ENCODE data around the gene CORO2B. TPM values are rescaled to one million over a fixed set of nuclear protein-coding genes. Genes with fewer than 3 reads are reported as not detected.

Gene CORO2B
- total and polyA plus RNA-seq, 2 of the 4 experiments (the other 2 are of a cell fraction): 9.3 to 39.3 TPM

GRCh38 chr15:68550498-68551295 lies 28.1 kb upstream of the CORO2B start:
- H3K4ac ChIP-seq (ENCODE audit: low read depth, low read length): no peak overlapping the region
- H2BK20ac ChIP-seq (ENCODE audit: low read depth, low read length): peak overlapping the region; percentile 11; the same call in 1 of the 2 replicates
- no peak overlapping the region for H3K4me2 ChIP-seq (ENCODE audit: low read depth, low read length)
- H2AFZ ChIP-seq (replicated peaks; ENCODE audit: low read length, poor library complexity): peak overlapping the region; percentile 11
- H3K4me3 ChIP-seq (ENCODE audit: insufficient read depth, low read depth, low read length): no peak overlapping the region
- peak overlapping the region; percentile 46 for H2BK120ac ChIP-seq (ENCODE audit: low read depth, low read length)
- H3K9ac ChIP-seq (ENCODE audit: low read depth, low read length): no peak overlapping the region
- in situ Hi-C loops (cut with MboI; ENCODE audit: low sequenced_read_pairs): loop anchor here (5.0 kb wide), 3 partner anchors 248 to 372 kb away; no protein-coding TSS in a partner anchor
- ChIA-PET POLR2A (ENCODE audit: unreplicated experiment) (interaction anchor here (0.6 kb wide), 1 partner anchor 9 kb away, joined by 3 read pairs; no protein-coding TSS in a partner anchor), CTCF (interaction anchor here (0.7 to 2.0 kb wide), 16 partner anchors 10 to 374 kb away, joined by 3 to 10 read pairs (median 4); no protein-coding TSS in a partner anchor)
- H3K56ac ChIP-seq (ENCODE audit: extremely low read depth, insufficient read depth, low read length): no peak overlapping the region
- no peaks in the 10 kb centered on the region for H4K20me1 ChIP-seq (ENCODE audit: insufficient read depth, low read length)
- ATAC-seq (ENCODE audit: low read depth) (peak; percentile 67), DNase-seq (peak; percentile 44)
- H4K91ac ChIP-seq (ENCODE audit: insufficient read depth, low read depth, low read length): no peak overlapping the region
- peak overlapping the region; percentile 5 for H2AK9ac ChIP-seq (replicated peaks; ENCODE audit: low read depth, low read length, poor library complexity)
- peaks cover 7% of the 10 kb centered on the region for H3K9me1 ChIP-seq (ENCODE audit: insufficient read depth, low read length)
- intact Hi-C loops (cut with micrococcal nuclease): loop anchor here (1.0 to 5.0 kb wide), 2 partner anchors 244 to 298 kb away; no protein-coding TSS in a partner anchor
- peaks cover 2% of the 10 kb centered on the region for H3K27me3 ChIP-seq (ENCODE audit: control insufficient read depth, insufficient read depth, low read length)
- no peaks in the 10 kb centered on the region for H3K79me1 ChIP-seq (ENCODE audit: low read depth in 1 of 2, low read length in 2 of 2)
- dilution Hi-C loops (cut with HindIII; ENCODE audit: low sequenced_read_pairs, unreplicated experiment): no loop called here
- no peaks in the 10 kb centered on the region for H3K36me3 ChIP-seq (ENCODE audit: control insufficient read depth, insufficient read depth, low read length)
- no peak overlapping the region for H4K8ac ChIP-seq (ENCODE audit: low read depth in 2 of 2, low read length in 2 of 2)
- H2BK5ac ChIP-seq (ENCODE audit: low read depth, low read length, poor library complexity, severe bottlenecking): no peak overlapping the region
- peak overlapping the region; percentile 48; the same call in 1 of the 2 replicates for H2AK5ac ChIP-seq (ENCODE audit: low read depth, low read length)
- no peak for TF ChIP-seq RFX5 (IDR thresholded peaks at IDR 0.05; ENCODE audit: low read depth, low read length)
- TF ChIP-seq SMC3 (IDR thresholded peaks at IDR 0.05; ENCODE audit: low read depth, low read length): peak; percentile 75
- TF ChIP-seq RAD21 (IDR thresholded peaks at IDR 0.05; ENCODE audit: low read length): peak; percentile 71
- TF ChIP-seq CTCF (conservative IDR thresholded peaks at IDR 0.05; ENCODE audit: low read depth, low read length): peak; percentile 72
- TF ChIP-seq NFE2L2 (IDR thresholded peaks at IDR 0.05; ENCODE audit: low read depth, low read length): no peak
- TF ChIP-seq ELK1 (IDR thresholded peaks at IDR 0.05; ENCODE audit: borderline replicate concordance, low read depth, low read length): no peak
- TF ChIP-seq FOS (IDR thresholded peaks at IDR 0.05; ENCODE audit: low read depth, low read length): no peak
- TF ChIP-seq MAFK (IDR thresholded peaks at IDR 0.05; ENCODE audit: low read depth, low read length): no peak
- no peak for TF ChIP-seq MXI1 (IDR thresholded peaks at IDR 0.05; ENCODE audit: borderline replicate concordance, low read depth, low read length)
- no TSS peak for BruUV-seq (replicated peaks)
- H3K23ac ChIP-seq (ENCODE audit: low read depth, low read length): no peak overlapping the region
- H2BK15ac ChIP-seq (ENCODE audit: low read depth, low read length): no peak overlapping the region
- peaks cover 5% of the 10 kb centered on the region for H3K4me1 ChIP-seq (ENCODE audit: control insufficient read depth, insufficient read depth, low read length)
- no peaks in the 10 kb centered on the region for H3K9me3 ChIP-seq (ENCODE audit: control insufficient read depth, insufficient read depth, low read length)
- no peak overlapping the region for H3K14ac ChIP-seq (replicated peaks; ENCODE audit: low read depth, low read length)
- no peak overlapping the region for H4K5ac ChIP-seq (ENCODE audit: low read depth, low read length)
- WGBS, 2 experiments (ENCODE audit: extremely low coverage in 2 of 2, insufficient read length in 1 of 2): 14% methylated on average over 4 of the region's 20 CpGs; no CpG with 5 or more reads in 1 of the 2 experiments
- no peak overlapping the region for H3K18ac ChIP-seq (ENCODE audit: low read depth, low read length)
- no peak overlapping the region for H3K27ac ChIP-seq (ENCODE audit: insufficient read depth, low read length)
